ENCODE data around the gene STRBP.

The STRBP gene

DNA sequence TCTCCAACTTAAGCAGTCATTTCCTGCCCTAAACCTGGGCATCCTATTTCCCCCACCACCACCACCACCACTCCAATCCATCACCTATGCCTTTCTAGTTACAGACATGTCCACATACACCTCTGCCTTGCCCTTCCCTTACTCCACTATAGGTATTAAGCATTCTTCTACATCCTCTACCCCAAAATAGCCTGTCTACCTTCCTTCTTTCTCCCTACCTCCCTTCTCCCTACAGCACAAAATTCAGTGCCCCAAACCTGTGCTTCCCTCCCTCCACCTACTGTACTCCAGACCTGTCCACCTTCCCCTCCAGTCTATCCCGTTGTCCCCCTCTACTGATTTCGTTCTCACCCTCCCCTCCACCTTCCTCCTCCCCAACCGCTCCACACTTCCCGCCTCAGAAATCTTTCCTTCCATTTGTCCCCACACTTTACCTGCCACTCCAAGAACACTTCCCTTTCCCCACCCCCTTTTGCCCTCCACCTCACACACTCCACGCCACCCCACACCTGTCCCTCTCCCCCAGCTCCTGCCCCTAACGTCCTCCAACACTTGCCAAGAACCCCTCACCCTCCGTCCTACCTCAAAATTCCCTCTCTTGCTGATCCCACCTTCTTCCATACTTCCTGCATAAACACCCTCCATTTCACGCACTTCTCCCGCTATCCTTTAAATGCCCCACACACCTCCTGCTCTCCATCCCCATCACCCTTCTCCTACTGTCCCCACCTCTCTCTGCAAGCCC is 1.6 kb downstream of the STRBP start:
- no peak overlapping the region for H3K9ac ChIP-seq (ENCODE audit: low read length in 2 of 2)

DNA sequence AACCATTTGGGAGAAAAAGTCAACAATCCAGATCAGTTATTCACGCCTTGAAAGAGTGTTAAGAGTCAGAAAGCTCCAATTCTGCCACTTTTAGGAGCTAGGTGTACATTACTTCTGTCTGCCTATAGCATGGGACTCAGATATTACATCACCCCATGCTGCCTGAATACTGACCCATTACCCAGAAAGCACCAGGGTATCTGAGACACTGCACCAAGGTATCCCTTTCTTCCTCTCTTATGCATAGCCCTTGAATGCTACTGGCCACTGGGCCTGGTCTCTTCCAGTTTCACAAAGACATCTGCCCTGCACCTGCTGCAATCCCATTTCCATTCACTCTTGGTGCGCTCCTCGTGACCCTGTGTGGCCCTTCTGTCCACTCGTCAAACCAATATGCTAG is 2.6 kb downstream of the STRBP start:
- H3K9me3 ChIP-seq (ENCODE audit: control insufficient read depth in 2 of 2, low read length in 2 of 2), result no peaks in the 10 kb centered on the region
- no peaks in the 10 kb centered on the region for H3K27me3 ChIP-seq (ENCODE audit: control insufficient read depth in 1 of 2, insufficient read depth in 2 of 2, low read length in 2 of 2)
- no peak overlapping the region for H3K4me3 ChIP-seq (ENCODE audit: low read length in 2 of 2)
- no peak overlapping the region for H3K27ac ChIP-seq (ENCODE audit: low read length)
- no peaks in the 10 kb centered on the region for H3K36me3 ChIP-seq (ENCODE audit: control insufficient read depth in 2 of 2, insufficient read depth in 2 of 2, low read length in 2 of 2)
- H3K9ac ChIP-seq (ENCODE audit: low read length in 2 of 2), result no peak overlapping the region
- peaks cover 14% of the 10 kb centered on the region for H3K4me1 ChIP-seq (ENCODE audit: control insufficient read depth, insufficient read depth, low read length)

More for the DNA sequence above, 1.6 kb downstream of the STRBP start:
- Histone ChIP-seq H3K27ac (ENCODE audit: low read length) (no peak overlapping the region), H3K27me3 (ENCODE audit: control insufficient read depth in 1 of 2, insufficient read depth in 2 of 2, low read length in 2 of 2) (no peaks in the 10 kb centered on the region), H3K36me3 (ENCODE audit: control insufficient read depth in 2 of 2, insufficient read depth in 2 of 2, low read length in 2 of 2) (no peaks in the 10 kb centered on the region), H3K4me1 (ENCODE audit: control insufficient read depth, insufficient read depth, low read length) (peaks cover 14% of the 10 kb centered on the region), H3K9me3 (ENCODE audit: control insufficient read depth in 2 of 2, low read length in 2 of 2) (no peaks in the 10 kb centered on the region), H3K4me3 (ENCODE audit: low read length in 2 of 2) (peak overlapping the region in 1 of 2 donors; percentile 86)

DNA sequence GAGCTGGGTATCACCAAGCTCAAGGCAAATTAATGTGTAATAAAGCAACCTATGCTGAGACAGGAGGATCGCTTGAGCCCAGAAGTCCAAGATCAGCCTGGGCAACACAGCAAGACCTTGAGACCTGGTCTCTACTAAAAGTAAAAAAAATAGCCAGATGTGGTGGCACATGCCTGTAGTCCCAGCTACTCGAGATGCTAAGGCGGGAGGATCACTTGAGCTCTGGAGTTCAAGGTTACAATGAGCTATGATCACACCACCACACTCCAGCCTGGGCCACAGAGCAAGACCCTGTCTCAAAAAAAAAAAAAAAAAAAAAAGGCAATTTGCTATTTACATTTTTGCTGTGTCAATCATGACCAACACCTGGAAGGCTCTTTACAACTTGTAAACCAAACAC is 5.2 kb downstream of the STRBP start:
- H3K27ac ChIP-seq (ENCODE audit: low read length), result no peak overlapping the region
- peaks cover 9% of the 10 kb centered on the region for H3K4me1 ChIP-seq (ENCODE audit: control insufficient read depth, insufficient read depth, low read length)
- no peaks in the 10 kb centered on the region for H3K9me3 ChIP-seq (ENCODE audit: control insufficient read depth in 2 of 2, low read length in 2 of 2)
- H3K36me3 ChIP-seq (ENCODE audit: control insufficient read depth in 2 of 2, insufficient read depth in 2 of 2, low read length in 2 of 2), result no peaks in the 10 kb centered on the region
- H3K27me3 ChIP-seq (ENCODE audit: control insufficient read depth in 1 of 2, insufficient read depth in 2 of 2, low read length in 2 of 2), result no peaks in the 10 kb centered on the region
- H3K9ac ChIP-seq (ENCODE audit: low read length in 2 of 2), result no peak overlapping the region
- H3K4me3 ChIP-seq (ENCODE audit: low read length in 2 of 2), result no peak overlapping the region

DNA sequence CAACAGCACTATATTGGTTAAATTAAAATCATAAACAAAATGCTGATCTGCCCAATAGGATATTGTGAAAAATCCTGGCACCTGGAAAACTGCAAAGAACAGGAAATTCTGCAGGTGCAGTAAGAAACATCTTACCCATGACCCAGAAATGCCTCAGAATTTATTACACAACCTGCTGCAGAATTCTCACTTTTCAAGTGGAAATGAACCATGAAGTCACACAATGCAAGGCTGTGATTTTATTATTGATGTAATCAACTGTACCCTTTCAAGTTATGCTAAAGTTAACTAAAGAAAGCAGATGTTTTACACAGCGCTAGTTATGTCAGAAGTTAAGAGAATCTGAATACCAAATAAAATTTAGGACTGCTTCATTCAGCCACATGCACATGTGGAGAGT is 6.0 kb downstream of the STRBP start:
- Histone ChIP-seq H3K36me3 (ENCODE audit: control insufficient read depth in 2 of 2, insufficient read depth in 2 of 2, low read length in 2 of 2) (no peaks in the 10 kb centered on the region), H3K9me3 (ENCODE audit: control insufficient read depth in 2 of 2, low read length in 2 of 2) (no peaks in the 10 kb centered on the region), H3K9ac (ENCODE audit: low read length in 2 of 2) (no peak overlapping the region), H3K27me3 (ENCODE audit: control insufficient read depth in 1 of 2, insufficient read depth in 2 of 2, low read length in 2 of 2) (no peaks in the 10 kb centered on the region), H3K27ac (ENCODE audit: low read length) (no peak overlapping the region), H3K4me3 (ENCODE audit: low read length in 2 of 2) (no peak overlapping the region), H3K4me1 (ENCODE audit: control insufficient read depth, insufficient read depth, low read length) (peaks cover 4% of the 10 kb centered on the region)

DNA sequence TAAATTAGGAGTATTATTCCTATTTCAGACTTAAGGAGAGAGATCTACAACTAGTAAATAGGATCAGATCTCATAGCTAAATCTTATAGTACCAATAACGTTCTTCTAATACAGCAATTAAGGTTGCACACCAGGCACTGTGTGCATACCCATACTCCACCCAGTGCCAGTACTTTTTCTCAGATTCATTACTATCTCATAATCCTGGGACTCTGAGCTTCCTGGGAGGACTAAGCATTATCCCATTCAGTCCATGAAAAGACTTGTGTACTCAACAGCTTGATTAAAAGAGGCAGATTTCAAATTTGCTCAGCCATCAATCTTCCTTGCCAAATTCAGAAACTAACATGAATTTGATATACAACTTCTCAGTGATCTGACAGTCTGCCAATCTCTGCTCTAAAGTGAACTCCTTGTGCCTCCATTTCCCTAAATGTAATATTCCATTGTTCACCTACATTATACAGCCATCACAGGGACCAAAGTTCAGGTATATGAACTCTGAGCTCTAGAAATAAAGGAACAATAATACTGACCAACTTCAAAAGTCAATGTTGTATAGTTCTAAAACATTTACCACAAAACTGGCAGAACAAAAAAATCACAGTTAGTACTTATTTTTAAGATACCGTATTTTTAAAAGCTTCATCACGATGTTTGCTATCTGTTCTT is 7.2 kb downstream of the STRBP start:
- Histone ChIP-seq H3K36me3 (ENCODE audit: control insufficient read depth in 2 of 2, insufficient read depth in 2 of 2, low read length in 2 of 2) (no peaks in the 10 kb centered on the region), H3K9me3 (ENCODE audit: control insufficient read depth in 2 of 2, low read length in 2 of 2) (no peaks in the 10 kb centered on the region), H3K4me3 (ENCODE audit: low read length in 2 of 2) (no peak overlapping the region), H3K27ac (ENCODE audit: low read length) (no peak overlapping the region), H3K4me1 (ENCODE audit: control insufficient read depth, insufficient read depth, low read length) (no peaks in the 10 kb centered on the region), H3K27me3 (ENCODE audit: control insufficient read depth in 1 of 2, insufficient read depth in 2 of 2, low read length in 2 of 2) (no peaks in the 10 kb centered on the region), H3K9ac (ENCODE audit: low read length in 2 of 2) (no peak overlapping the region)

DNA sequence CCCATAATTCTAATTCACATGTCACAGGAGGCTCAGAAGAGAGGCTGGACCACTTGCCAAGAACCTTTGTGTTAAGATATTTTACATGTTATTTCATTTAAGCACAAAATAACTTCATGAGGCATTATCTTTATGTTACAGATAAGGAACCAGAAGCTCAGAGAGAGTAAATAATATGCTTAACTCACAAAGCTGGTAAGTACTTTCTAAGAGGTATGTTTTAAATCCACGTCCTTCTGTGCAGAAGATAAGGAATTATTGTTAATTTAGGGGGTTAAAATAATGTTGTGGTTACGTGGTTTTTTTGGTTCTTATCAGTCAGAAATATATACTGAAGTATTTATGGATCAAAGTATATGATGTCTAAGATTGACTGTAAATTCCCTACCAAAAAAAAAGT is 8.0 kb downstream of the STRBP start:
- Histone ChIP-seq H3K4me3 (ENCODE audit: low read length in 2 of 2) (no peak overlapping the region), H3K36me3 (ENCODE audit: control insufficient read depth in 2 of 2, insufficient read depth in 2 of 2, low read length in 2 of 2) (no peaks in the 10 kb centered on the region), H3K9me3 (ENCODE audit: control insufficient read depth in 2 of 2, low read length in 2 of 2) (no peaks in the 10 kb centered on the region), H3K27ac (ENCODE audit: low read length) (no peak overlapping the region), H3K9ac (ENCODE audit: low read length in 2 of 2) (no peak overlapping the region), H3K4me1 (ENCODE audit: control insufficient read depth, insufficient read depth, low read length) (no peaks in the 10 kb centered on the region), H3K27me3 (ENCODE audit: control insufficient read depth in 1 of 2, insufficient read depth in 2 of 2, low read length in 2 of 2) (no peaks in the 10 kb centered on the region)

DNA sequence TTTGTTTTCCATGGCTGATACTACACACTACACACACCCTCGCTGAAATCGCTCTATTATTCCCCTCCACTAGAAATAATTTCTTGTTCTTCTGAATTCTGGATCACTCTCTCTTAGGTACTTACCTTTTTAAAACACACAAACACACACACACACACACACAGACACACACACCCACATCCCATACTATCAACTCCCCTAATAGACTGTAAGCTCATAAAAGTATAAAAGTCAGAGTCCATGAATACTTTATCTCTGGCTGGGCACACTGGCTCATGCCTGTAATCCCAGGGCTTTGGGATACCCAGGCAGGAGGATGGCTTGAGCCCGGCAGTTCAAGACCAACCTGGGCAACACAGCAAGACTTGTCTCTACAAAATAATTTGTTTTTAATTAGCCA is 11.1 kb downstream of the STRBP start:
- no peaks in the 10 kb centered on the region for H3K27me3 ChIP-seq (ENCODE audit: control insufficient read depth in 1 of 2, insufficient read depth in 2 of 2, low read length in 2 of 2)
- H3K9ac ChIP-seq (ENCODE audit: low read length in 2 of 2), result no peak overlapping the region
- H3K4me1 ChIP-seq (ENCODE audit: control insufficient read depth, insufficient read depth, low read length), result no peaks in the 10 kb centered on the region
- no peaks in the 10 kb centered on the region for H3K9me3 ChIP-seq (ENCODE audit: control insufficient read depth in 2 of 2, low read length in 2 of 2)
- H3K27ac ChIP-seq (ENCODE audit: low read length), result no peak overlapping the region
- no peaks in the 10 kb centered on the region for H3K36me3 ChIP-seq (ENCODE audit: control insufficient read depth in 2 of 2, insufficient read depth in 2 of 2, low read length in 2 of 2)
- no peak overlapping the region for H3K4me3 ChIP-seq (ENCODE audit: low read length in 2 of 2)

DNA sequence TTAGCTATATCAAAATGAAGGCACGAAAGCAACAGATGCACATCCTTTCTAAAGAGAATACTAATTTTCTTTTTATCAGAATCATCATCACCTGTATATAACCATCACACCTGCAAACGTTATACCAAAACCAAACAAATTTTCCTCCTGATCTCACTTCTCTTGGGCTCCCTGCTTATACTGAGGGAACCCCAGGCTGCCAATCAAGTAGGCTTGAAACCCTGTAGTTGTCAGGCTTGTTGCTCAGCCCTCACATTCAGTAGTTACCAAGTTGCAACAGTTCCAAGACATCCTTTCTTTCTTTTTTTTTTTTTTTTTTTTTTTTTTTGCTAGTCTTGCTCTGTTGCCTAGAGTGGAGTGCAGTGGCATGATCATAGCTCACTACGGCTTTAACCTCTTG is 12.7 kb downstream of the STRBP start:
- no peak overlapping the region for H3K9ac ChIP-seq (ENCODE audit: low read length in 2 of 2)
- no peaks in the 10 kb centered on the region for H3K4me1 ChIP-seq (ENCODE audit: control insufficient read depth, insufficient read depth, low read length)
- H3K27ac ChIP-seq (ENCODE audit: low read length), result no peak overlapping the region
- no peaks in the 10 kb centered on the region for H3K9me3 ChIP-seq (ENCODE audit: control insufficient read depth in 2 of 2, low read length in 2 of 2)
- no peaks in the 10 kb centered on the region for H3K36me3 ChIP-seq (ENCODE audit: control insufficient read depth in 2 of 2, insufficient read depth in 2 of 2, low read length in 2 of 2)
- no peaks in the 10 kb centered on the region for H3K27me3 ChIP-seq (ENCODE audit: control insufficient read depth in 1 of 2, insufficient read depth in 2 of 2, low read length in 2 of 2)
- H3K4me3 ChIP-seq (ENCODE audit: low read length in 2 of 2), result no peak overlapping the region

DNA sequence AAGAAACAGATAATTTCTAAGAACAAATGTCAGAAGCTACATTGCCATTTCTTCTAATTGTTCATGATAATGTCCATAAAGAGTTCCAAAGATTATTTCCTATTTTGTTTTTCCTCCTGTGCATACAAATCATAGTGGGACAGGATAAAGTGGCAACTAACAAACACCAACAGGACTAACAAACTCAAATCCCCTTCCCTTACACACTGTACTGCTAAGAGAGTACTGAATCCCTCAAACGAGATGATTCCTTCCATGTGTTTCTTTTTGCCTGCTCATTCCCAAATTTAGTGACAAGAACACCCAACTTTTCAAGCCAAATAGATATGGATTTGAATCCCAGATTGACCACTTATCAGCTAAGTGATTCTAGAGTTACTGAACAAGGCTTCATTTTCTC is 15.2 kb downstream of the STRBP start:
- Histone ChIP-seq H3K27ac (ENCODE audit: low read length) (no peak overlapping the region), H3K36me3 (ENCODE audit: control insufficient read depth in 2 of 2, insufficient read depth in 2 of 2, low read length in 2 of 2) (no peaks in the 10 kb centered on the region), H3K4me3 (ENCODE audit: low read length in 2 of 2) (no peak overlapping the region), H3K9ac (ENCODE audit: low read length in 2 of 2) (no peak overlapping the region), H3K9me3 (ENCODE audit: control insufficient read depth in 2 of 2, low read length in 2 of 2) (no peaks in the 10 kb centered on the region), H3K4me1 (ENCODE audit: control insufficient read depth, insufficient read depth, low read length) (no peaks in the 10 kb centered on the region), H3K27me3 (ENCODE audit: control insufficient read depth in 1 of 2, insufficient read depth in 2 of 2, low read length in 2 of 2) (no peaks in the 10 kb centered on the region)

DNA sequence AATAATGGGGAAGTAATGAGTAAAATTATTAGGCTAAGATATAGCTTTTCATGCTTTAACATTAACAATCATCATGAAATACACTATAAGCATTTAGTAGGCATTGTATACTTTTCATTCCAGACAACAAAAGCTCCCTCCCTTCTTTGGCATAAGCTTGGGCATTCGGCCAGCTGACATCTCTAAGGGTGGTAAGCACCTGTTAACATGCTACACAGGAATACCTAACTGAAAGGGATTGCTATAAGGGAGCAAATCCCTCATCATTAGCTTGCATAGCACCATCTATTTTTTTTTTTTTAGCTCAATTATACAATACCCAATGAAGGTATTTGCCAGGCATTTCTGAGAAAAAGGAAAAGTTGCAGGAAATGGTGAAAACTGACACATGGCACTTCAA is 16.6 kb downstream of the STRBP start:
- no peaks in the 10 kb centered on the region for H3K27me3 ChIP-seq (ENCODE audit: control insufficient read depth in 1 of 2, insufficient read depth in 2 of 2, low read length in 2 of 2)
- H3K27ac ChIP-seq (ENCODE audit: low read length), result no peak overlapping the region
- no peaks in the 10 kb centered on the region for H3K36me3 ChIP-seq (ENCODE audit: control insufficient read depth in 2 of 2, insufficient read depth in 2 of 2, low read length in 2 of 2)
- no peak overlapping the region for H3K4me3 ChIP-seq (ENCODE audit: low read length in 2 of 2)
- no peaks in the 10 kb centered on the region for H3K4me1 ChIP-seq (ENCODE audit: control insufficient read depth, insufficient read depth, low read length)
- no peaks in the 10 kb centered on the region for H3K9me3 ChIP-seq (ENCODE audit: control insufficient read depth in 2 of 2, low read length in 2 of 2)
- no peak overlapping the region for H3K9ac ChIP-seq (ENCODE audit: low read length in 2 of 2)

DNA sequence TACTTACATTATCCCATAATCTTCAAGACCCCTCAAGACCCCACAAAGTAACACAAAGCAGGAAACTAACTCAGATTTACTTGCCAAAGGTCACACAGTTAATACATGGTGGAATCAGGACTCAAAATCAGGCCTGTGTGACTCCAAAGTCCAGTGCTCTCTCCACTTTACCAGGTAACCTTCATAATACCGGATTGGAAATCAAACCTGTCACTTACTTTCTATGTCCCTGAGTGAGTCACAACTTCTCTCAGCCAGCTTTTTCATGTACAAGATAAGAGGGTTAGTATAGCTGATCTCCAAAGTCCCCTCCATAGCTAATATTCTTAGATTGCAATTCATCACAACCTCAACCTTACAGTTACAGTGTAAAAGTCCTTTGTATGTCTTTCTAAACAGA is 17.1 kb downstream of the STRBP start:
- H3K27me3 ChIP-seq (ENCODE audit: control insufficient read depth in 1 of 2, insufficient read depth in 2 of 2, low read length in 2 of 2), result no peaks in the 10 kb centered on the region
- H3K4me3 ChIP-seq (ENCODE audit: low read length in 2 of 2), result no peak overlapping the region
- H3K4me1 ChIP-seq (ENCODE audit: control insufficient read depth, insufficient read depth, low read length), result no peaks in the 10 kb centered on the region
- no peaks in the 10 kb centered on the region for H3K36me3 ChIP-seq (ENCODE audit: control insufficient read depth in 2 of 2, insufficient read depth in 2 of 2, low read length in 2 of 2)
- H3K27ac ChIP-seq (ENCODE audit: low read length), result no peak overlapping the region
- no peak overlapping the region for H3K9ac ChIP-seq (ENCODE audit: low read length in 2 of 2)
- no peaks in the 10 kb centered on the region for H3K9me3 ChIP-seq (ENCODE audit: control insufficient read depth in 2 of 2, low read length in 2 of 2)
